Measurements from ENCODE around the gene PPP5C.
"Not testable (repeated sequence)": the region's sequence is repeated elsewhere in the genome, so short reads cannot be mapped to it uniquely, and the experiment has no call there.

PPP5C gene

GRCh38 chr19:46366620-46367292 is 19.9 kb downstream of the PPP5C start:
- no peak for DNase-seq

GRCh38 chr19:46367426-46367825 is 20.5 kb downstream of the PPP5C start:
- no peak for DNase-seq

- no peak for DNase-seq
Measured at GRCh38 chr19:46368116-46368515, 21.2 kb downstream of the PPP5C start.

GRCh38 chr19:46369817-46370216 is 22.9 kb downstream of the PPP5C start:
- DNase-seq = no peak

GRCh38 chr19:46371371-46371901 is 24.5 kb downstream of the PPP5C start:
- no peak for DNase-seq

GRCh38 chr19:46372901-46373490 is 26.1 kb downstream of the PPP5C start:
- no peak for DNase-seq

- no peak for DNase-seq
Measured at GRCh38 chr19:46373491-46374359, 26.8 kb downstream of the PPP5C start.

GRCh38 chr19:46374536-46375475 is 27.9 kb downstream of the PPP5C start:
- no peak for DNase-seq

GRCh38 chr19:46375476-46376067 is 28.7 kb downstream of the PPP5C start:
- DNase-seq = not testable (repeated sequence)

GRCh38 chr19:46376241-46377153 is 29.6 kb downstream of the PPP5C start:
- no peak for DNase-seq

GRCh38 chr19:46378268-46378667 is 31.4 kb downstream of the PPP5C start:
- DNase-seq = no peak

GRCh38 chr19:46380690-46381089 is 33.8 kb downstream of the PPP5C start:
- DNase-seq = no peak

- no peak for DNase-seq
Measured at GRCh38 chr19:46381346-46381745, 34.5 kb downstream of the PPP5C start.

GRCh38 chr19:46381756-46382345 is 35.0 kb downstream of the PPP5C start:
- DNase-seq = no peak

GRCh38 chr19:46383171-46383815 is 36.4 kb downstream of the PPP5C start:
- no peak for DNase-seq

GRCh38 chr19:46383846-46384245 is 37.0 kb downstream of the PPP5C start:
- no peak for DNase-seq

- DNase-seq = no peak
Measured at GRCh38 chr19:46384396-46384795, 37.5 kb downstream of the PPP5C start.

GRCh38 chr19:46385636-46386035 is 38.7 kb downstream of the PPP5C start:
- no peak for DNase-seq

- DNase-seq = no peak
Measured at GRCh38 chr19:46386151-46386550, 39.3 kb downstream of the PPP5C start.
